VCaP (cell line): ENCODE measurements around the gene KIN.
"Not testable (repeated sequence)": the region's sequence is repeated elsewhere in the genome, so short reads cannot be mapped to it uniquely, and the experiment has no call there.

Source experiments
- H3K27ac ChIP-seq: fragments of 450-650 bp; 2 replicates; pipeline ENCODE4 v1.5.1; 2017
- TF ChIP-seq, protein P1 (sequence below): fragments of 450-650 bp; conservative IDR thresholded peaks from 2 replicates; pipeline ENCODE4 v1.5.1; 2017; ENCODE audit warnings: mild to moderate bottlenecking, moderate library complexity

KIN gene

DNA sequence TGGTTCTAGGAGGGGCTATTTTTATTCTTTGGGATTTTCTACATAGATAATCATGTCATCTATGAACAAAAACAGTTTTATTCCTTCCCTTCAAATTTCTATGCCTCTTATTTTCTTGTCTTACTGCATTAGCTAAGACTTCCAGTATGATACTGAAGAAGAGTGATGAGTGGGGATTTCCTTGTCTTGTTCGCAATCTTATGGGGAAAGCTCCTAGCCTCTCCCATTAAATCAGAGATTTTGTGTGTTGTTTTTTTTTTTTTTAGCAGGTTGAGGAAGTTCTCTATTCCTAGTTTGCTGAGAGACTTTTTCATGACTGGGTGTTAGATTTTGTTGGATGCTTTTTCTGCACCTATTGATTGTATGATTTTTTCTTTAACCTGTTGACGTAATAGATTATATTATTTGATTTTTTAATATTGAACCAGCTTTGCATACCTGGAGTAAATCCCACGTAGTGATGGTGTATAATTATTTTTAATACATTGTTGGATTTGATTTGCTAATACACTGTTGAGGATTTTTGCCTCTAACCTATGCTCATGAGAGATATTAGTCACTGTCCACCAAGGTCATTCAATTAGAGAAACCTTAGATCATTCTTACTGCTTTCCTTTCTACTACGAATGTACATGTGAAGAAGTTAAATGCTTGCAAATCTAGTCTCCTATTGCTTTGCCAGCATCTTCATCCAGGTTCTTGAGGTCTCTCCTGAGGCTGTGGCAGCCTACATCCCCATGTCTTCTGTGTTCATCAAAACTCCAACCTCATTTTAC is 6.6 kb upstream of the KIN start:
- no peak overlapping the region for H3K27ac ChIP-seq
- TF ChIP-seq, protein P1, sequence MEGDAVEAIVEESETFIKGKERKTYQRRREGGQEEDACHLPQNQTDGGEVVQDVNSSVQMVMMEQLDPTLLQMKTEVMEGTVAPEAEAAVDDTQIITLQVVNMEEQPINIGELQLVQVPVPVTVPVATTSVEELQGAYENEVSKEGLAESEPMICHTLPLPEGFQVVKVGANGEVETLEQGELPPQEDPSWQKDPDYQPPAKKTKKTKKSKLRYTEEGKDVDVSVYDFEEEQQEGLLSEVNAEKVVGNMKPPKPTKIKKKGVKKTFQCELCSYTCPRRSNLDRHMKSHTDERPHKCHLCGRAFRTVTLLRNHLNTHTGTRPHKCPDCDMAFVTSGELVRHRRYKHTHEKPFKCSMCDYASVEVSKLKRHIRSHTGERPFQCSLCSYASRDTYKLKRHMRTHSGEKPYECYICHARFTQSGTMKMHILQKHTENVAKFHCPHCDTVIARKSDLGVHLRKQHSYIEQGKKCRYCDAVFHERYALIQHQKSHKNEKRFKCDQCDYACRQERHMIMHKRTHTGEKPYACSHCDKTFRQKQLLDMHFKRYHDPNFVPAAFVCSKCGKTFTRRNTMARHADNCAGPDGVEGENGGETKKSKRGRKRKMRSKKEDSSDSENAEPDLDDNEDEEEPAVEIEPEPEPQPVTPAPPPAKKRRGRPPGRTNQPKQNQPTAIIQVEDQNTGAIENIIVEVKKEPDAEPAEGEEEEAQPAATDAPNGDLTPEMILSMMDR, result no peak

- TF ChIP-seq, protein P1, result no peak
- no peak overlapping the region for H3K27ac ChIP-seq
Observed at GRCh38 chr10:7792541-7792940, 4.7 kb upstream of the KIN start.

DNA sequence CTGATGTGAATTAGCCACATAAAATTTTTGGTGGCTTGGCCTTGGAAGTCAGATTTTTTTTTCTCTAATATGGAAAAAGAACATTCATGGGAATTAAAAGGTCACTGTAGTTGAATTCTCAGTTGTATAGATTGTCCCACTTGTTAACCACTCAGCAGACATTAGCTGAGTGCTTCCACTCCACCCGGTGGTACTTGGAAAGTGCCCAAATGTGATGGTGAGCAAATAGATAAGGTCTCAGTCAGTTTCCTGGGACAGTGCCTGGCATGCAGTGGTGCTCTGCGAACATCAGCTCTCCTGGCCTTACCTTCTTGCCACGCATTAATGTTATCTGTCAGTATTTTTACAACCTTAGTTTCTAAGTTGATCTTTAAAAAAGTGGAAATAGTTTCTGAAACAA is 1.6 kb upstream of the KIN start:
- H3K27ac ChIP-seq, result peak overlapping the region; percentile 89
- TF ChIP-seq, protein P1, result no peak

DNA sequence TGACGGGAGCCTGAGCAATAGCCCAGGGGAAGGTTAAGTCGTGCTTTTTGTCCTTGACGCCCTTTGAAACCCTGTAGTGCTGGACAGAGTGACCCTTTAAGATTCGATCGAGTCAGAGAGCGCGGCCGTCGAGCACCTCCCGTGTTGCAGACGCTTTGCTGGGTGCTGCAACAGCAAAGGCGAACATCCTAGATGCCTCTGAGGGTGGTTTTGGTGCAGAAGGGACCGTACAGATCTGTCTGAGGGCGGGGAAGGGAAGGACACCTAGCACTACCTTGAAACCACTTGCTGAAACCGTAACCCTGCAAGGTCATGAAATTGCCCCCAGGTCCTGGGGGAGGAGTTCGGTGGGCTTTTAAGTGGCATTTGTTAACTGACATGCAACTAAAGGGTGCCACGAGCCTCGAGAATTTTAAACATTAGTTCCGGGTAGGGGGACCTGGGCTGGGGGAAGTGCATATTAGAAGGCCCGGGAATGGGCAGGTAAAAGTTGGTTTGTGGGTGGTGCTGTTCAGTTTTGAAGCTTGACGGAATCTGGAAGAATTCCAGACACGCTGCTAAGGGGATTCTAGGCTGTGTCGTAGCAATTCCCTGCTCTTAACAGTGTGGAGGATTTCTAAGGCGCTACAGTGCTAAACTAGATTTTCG is 970 bp upstream of the KIN start:
- H3K27ac ChIP-seq, result peak overlapping the region; percentile 89
- TF ChIP-seq, protein P1, result no peak

DNA sequence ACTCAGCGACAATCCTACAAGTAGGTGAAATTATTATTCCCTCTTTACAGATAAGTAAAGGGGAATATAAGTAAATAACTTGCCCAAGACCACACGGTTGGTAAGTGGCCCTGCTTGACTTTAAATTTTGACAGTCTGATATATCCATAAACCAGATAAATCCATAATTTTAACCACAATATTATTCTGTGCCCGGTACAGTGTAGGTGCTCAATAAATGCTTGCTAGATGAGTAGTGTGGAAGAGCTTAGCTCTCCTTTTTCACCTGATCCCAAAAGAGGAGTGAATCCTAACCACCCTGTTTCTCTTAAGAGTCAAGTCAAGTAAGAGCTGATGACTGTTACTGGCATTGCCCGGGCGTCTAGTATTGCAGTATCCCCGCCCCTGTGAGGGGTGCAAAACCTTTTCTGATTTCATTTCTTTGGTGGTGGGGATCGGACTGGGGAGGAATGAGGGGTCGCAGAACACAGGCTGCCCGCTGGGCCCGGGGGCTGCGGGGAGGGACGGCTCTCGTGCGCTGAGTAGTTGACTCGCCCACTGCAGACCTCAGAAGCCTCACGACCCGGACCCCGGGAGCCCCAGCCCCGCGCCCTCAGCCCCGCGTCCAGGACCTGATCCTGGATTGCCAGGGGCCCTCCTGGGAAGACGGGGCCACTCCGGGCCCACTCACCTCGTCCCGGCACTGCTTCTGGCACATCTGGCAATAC is 490 bp downstream of the KIN start:
- peak overlapping the region; percentile 89 for H3K27ac ChIP-seq
- TF ChIP-seq, protein P1, result no peak

GRCh38 chr10:7786430-7786829 is 1.4 kb downstream of the KIN start:
- H3K27ac ChIP-seq, result no peak overlapping the region
- TF ChIP-seq, protein P1, result no peak

DNA sequence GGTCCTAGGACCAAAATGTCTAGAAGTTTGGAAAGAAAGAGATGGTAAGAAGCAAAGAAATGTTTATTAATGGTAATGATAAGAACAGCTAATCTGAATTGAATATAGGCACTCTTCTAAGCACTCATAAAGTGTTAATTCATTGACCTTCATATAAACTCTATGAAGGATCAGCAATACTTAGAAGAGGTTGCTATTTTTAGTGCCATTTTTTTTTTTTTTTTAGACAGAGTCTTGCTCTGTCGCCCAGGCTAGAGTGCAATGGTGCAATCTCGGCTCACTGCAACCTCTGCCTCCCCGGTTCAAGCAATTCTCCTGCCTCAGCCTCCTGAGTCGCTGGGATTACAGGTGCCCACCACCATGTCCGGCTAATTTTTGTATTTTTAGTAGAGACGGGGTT is 5.6 kb downstream of the KIN start:
- H3K27ac ChIP-seq, result not testable (repeated sequence)
